ENCODE measurements around the gene TMEM184B. TPM values are rescaled to one million over a fixed set of nuclear protein-coding genes. Genes with fewer than 3 reads are reported as not detected.
A peak's percentile ranks its signal among the peaks of the same experiment; 100 is the strongest.
"Not testable (repeated sequence)": the region's sequence is repeated elsewhere in the genome, so short reads cannot be mapped to it uniquely, and the experiment has no call there.

The TMEM184B gene
- total RNA-seq, 1 donor from 2014 or later, result 60.3 TPM

GRCh38 chr22:38239101-38239761, 33.6 kb downstream of the TMEM184B start:
- peaks cover 51% of the 10 kb centered on the region for H3K4me1 Mint-ChIP-seq
- peaks cover 11% of the 10 kb centered on the region for H3K36me3 Mint-ChIP-seq (ENCODE audit: low read depth)
- H3K27ac Mint-ChIP-seq (ENCODE audit: unreplicated experiment), result no peak overlapping the region
- no peak for DNase-seq (ENCODE audit: low read depth, low spot score)
- no peak overlapping the region for H3K4me3 Mint-ChIP-seq
- no peaks in the 10 kb centered on the region for H3K27me3 Mint-ChIP-seq (ENCODE audit: low read depth)
- TF ChIP-seq, protein P1, sequence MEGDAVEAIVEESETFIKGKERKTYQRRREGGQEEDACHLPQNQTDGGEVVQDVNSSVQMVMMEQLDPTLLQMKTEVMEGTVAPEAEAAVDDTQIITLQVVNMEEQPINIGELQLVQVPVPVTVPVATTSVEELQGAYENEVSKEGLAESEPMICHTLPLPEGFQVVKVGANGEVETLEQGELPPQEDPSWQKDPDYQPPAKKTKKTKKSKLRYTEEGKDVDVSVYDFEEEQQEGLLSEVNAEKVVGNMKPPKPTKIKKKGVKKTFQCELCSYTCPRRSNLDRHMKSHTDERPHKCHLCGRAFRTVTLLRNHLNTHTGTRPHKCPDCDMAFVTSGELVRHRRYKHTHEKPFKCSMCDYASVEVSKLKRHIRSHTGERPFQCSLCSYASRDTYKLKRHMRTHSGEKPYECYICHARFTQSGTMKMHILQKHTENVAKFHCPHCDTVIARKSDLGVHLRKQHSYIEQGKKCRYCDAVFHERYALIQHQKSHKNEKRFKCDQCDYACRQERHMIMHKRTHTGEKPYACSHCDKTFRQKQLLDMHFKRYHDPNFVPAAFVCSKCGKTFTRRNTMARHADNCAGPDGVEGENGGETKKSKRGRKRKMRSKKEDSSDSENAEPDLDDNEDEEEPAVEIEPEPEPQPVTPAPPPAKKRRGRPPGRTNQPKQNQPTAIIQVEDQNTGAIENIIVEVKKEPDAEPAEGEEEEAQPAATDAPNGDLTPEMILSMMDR (conservative IDR thresholded peaks at IDR 0.05), result no peak
- H3K9me3 Mint-ChIP-seq, result no peaks in the 10 kb centered on the region

DNA sequence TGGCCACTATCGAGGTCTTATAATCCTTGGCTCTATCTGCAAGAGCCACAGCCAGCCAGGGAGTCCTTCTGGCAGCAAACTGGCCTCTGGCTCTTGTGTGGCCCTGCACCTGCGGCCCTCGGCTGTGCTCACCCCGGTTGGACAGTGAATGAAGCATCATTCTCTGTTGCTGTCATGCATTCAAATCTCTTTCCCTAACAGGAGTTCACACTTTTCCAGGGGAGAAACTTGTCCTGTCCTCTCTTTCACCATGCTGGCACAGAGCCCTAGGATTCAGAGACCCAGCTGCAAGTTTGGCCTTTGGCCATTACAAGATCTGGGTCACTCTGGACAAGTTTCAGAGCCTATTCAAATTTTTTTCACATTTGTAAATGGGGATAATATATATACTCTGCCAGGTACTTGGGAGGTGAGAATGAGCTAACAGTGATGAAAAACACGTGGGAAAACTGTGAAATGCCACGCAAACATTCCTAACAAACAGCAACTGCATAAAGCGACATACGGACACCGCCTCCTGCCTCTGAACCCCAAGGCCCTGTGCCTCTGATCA, 34.2 kb downstream of the TMEM184B start:
- DNase-seq (ENCODE audit: low read depth, low spot score), result no peak
- Mint-ChIP-seq H3K27ac (ENCODE audit: unreplicated experiment) (no peak overlapping the region), H3K36me3 (ENCODE audit: low read depth) (peaks cover 10% of the 10 kb centered on the region), H3K9me3 (no peaks in the 10 kb centered on the region), H3K4me3 (no peak overlapping the region), H3K4me1 (peaks cover 44% of the 10 kb centered on the region), H3K27me3 (ENCODE audit: low read depth) (no peaks in the 10 kb centered on the region)
- TF ChIP-seq, protein P1 (conservative IDR thresholded peaks at IDR 0.05), result no peak

GRCh38 chr22:38236786-38237185, 36.0 kb downstream of the TMEM184B start:
- Mint-ChIP-seq H3K4me3 (no peak overlapping the region), H3K27ac (ENCODE audit: unreplicated experiment) (no peak overlapping the region), H3K9me3 (no peaks in the 10 kb centered on the region), H3K27me3 (ENCODE audit: low read depth) (no peaks in the 10 kb centered on the region), H3K4me1 (peaks cover 29% of the 10 kb centered on the region), H3K36me3 (ENCODE audit: low read depth) (peaks cover 9% of the 10 kb centered on the region)
- no peak for DNase-seq (ENCODE audit: low read depth, low spot score)
- TF ChIP-seq, protein P1 (conservative IDR thresholded peaks at IDR 0.05), result no peak

GRCh38 chr22:38235240-38235850, 37.5 kb downstream of the TMEM184B start:
- Mint-ChIP-seq H3K36me3 (ENCODE audit: low read depth) (peaks cover 12% of the 10 kb centered on the region), H3K4me1 (peaks cover 18% of the 10 kb centered on the region), H3K9me3 (no peaks in the 10 kb centered on the region), H3K4me3 (no peak overlapping the region), H3K27ac (ENCODE audit: unreplicated experiment) (peak overlapping the region; percentile 44), H3K27me3 (ENCODE audit: low read depth) (no peaks in the 10 kb centered on the region)
- no peak for DNase-seq (ENCODE audit: low read depth, low spot score)
- TF ChIP-seq, protein P1 (conservative IDR thresholded peaks at IDR 0.05), result no peak

GRCh38 chr22:38233856-38234255, 39.0 kb downstream of the TMEM184B start:
- not testable (repeated sequence) for H3K9me3 Mint-ChIP-seq; H3K27me3 Mint-ChIP-seq (ENCODE audit: low read depth); H3K4me3 Mint-ChIP-seq; H3K27ac Mint-ChIP-seq (ENCODE audit: unreplicated experiment); H3K4me1 Mint-ChIP-seq; H3K36me3 Mint-ChIP-seq (ENCODE audit: low read depth); DNase-seq (ENCODE audit: low read depth, low spot score)

DNA sequence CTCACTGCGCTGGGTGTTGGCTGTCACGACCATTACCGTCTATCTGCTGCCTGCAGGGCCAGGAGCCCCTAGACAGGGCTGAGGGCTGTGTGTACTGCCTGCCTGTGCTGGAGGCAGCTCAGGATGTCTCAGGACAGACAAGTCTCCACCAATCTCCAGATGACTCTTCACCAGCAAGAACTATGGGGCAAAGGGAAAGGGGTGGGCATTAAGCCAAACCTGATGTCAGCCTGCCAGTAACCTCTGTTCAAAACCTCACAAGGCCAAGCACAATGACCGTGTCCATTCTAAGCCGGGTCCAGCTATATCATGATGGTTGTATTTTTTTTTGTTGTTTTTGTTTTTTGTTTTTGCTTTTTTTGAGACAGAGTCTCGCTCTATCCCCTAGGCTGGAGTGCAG, 39.4 kb downstream of the TMEM184B start:
- Mint-ChIP-seq H3K4me1 (peaks cover 10% of the 10 kb centered on the region), H3K4me3 (no peak overlapping the region), H3K27me3 (ENCODE audit: low read depth) (no peaks in the 10 kb centered on the region), H3K27ac (ENCODE audit: unreplicated experiment) (no peak overlapping the region), H3K36me3 (ENCODE audit: low read depth) (peaks cover 13% of the 10 kb centered on the region), H3K9me3 (no peaks in the 10 kb centered on the region)
- DNase-seq (ENCODE audit: low read depth, low spot score), result no peak
- TF ChIP-seq, protein P1 (conservative IDR thresholded peaks at IDR 0.05), result no peak

All from neural crest cell (in vitro differentiated cells).